ENCODE results near the gene RPEL1. TPM values are rescaled to one million over a fixed set of nuclear protein-coding genes. Genes with fewer than 3 reads are reported as not detected.
A peak's percentile ranks its signal among the peaks of the same experiment; 100 is the strongest.

Gene RPEL1
- total and polyA plus RNA-seq, 2 of the 8 experiments (the other 6 are each of a cell fraction or from before 2014, with no cell fraction given): 0.12 TPM; not detected in 1

- H2AFZ ChIP-seq (ENCODE audit: low read length): no peak overlapping the region
- peak overlapping the region; percentile 32 for H3K4ac ChIP-seq (replicated peaks; ENCODE audit: insufficient read length, low read depth, low read length)
- H4K5ac ChIP-seq (ENCODE audit: insufficient read length, low read depth, low read length): no peak overlapping the region
- H3K79me2 ChIP-seq (ENCODE audit: control insufficient read depth in 1 of 2, insufficient read depth in 2 of 2, low read length in 2 of 2): no peaks in the 10 kb centered on the region
- H3K9ac ChIP-seq (replicated peaks in 1 of 4; ENCODE audit: extremely low read depth in 1 of 4, low read depth in 3 of 4, low read length in 3 of 4): no peak overlapping the region
- no peak overlapping the region; the same call in 1 of the 2 replicates for H2AK5ac ChIP-seq (ENCODE audit: low read depth, low read length)
- H2BK20ac ChIP-seq (ENCODE audit: low read length): no peak overlapping the region; the same call in 1 of the 2 replicates
- DNase-seq (ENCODE audit: low read depth in 1 of 2, low spot score in 2 of 2) (no peak), FAIRE-seq (no peak)
- H3K18ac ChIP-seq (ENCODE audit: extremely low read depth, low read length): no peak overlapping the region
- CTCF ChIA-PET (ENCODE audit: partially characterized antibody): interaction anchor here (0.8 kb wide), 1 partner anchor 37 kb away, joined by 3 read pairs; no protein-coding TSS in a partner anchor
- H4K91ac ChIP-seq (replicated peaks; ENCODE audit: insufficient read length, low read length): peak overlapping the region; percentile 52
- H3K4me1 ChIP-seq (replicated peaks in 1 of 4; ENCODE audit: control insufficient read depth in 3 of 4, insufficient read depth in 4 of 4, low read length in 3 of 4): peaks cover 3 to 19% (median 9%) of the 10 kb centered on the region in 4 experiments; a peak in 5 of 7 replicates
- H2BK5ac ChIP-seq (ENCODE audit: low read depth, low read length): peak overlapping the region; percentile 26; the same call in 1 of the 2 replicates
- peak overlapping the region; percentile 47 for H2BK120ac ChIP-seq (replicated peaks; ENCODE audit: low read depth, low read length)
- no peaks in the 10 kb centered on the region for H3K36me3 ChIP-seq (ENCODE audit: control insufficient read depth in 2 of 4, insufficient read depth in 4 of 4, low read length in 3 of 4)
- H3K23ac ChIP-seq (ENCODE audit: insufficient read length): no peak overlapping the region
- no peak overlapping the region for H2BK15ac ChIP-seq (ENCODE audit: low read length)
- H3K14ac ChIP-seq (ENCODE audit: insufficient read length): no peak overlapping the region
- peaks cover 0 to 5% of the 10 kb centered on the region in 2 experiments; a peak in 3 of 4 replicates for H3K9me3 ChIP-seq (ENCODE audit: insufficient read depth in 2 of 2, low read depth in 1 of 2, low read length in 1 of 2)
- H3K79me1 ChIP-seq (ENCODE audit: low read depth, low read length): no peaks in the 10 kb centered on the region
- H4K20me1 ChIP-seq (replicated peaks in 1 of 2; ENCODE audit: control insufficient read depth in 1 of 2, insufficient read depth in 2 of 2, low read length in 2 of 2): no peaks in the 10 kb centered on the region
- no peaks in the 10 kb centered on the region for H3K23me2 ChIP-seq (ENCODE audit: low read depth, low read length)
- no peak overlapping the region for H4K8ac ChIP-seq (ENCODE audit: extremely low read depth, insufficient read depth, low read length)
- no peak overlapping the region for H3K56ac ChIP-seq (replicated peaks; ENCODE audit: insufficient read length, low read depth, low read length)
- 98% methylated on average over 7 of the region's 7 CpGs; no CpG with 5 or more reads in 1 of the 2 experiments for WGBS, 2 experiments (ENCODE audit: extremely low coverage in 1 of 2, insufficient coverage in 1 of 2, insufficient read length in 1 of 2, insufficient replicate concordance in 2 of 2, low coverage in 1 of 2, low lambda C conversion rate in 2 of 2, missing lambda C conversion rate in 1 of 2)
- H3K27me3 ChIP-seq (replicated peaks in 1 of 4; ENCODE audit: control insufficient read depth in 3 of 4, extremely low read depth in 1 of 4, insufficient read depth in 3 of 4, low read length in 3 of 4): no peaks in the 10 kb centered on the region
- no peak overlapping the region for H3K4me2 ChIP-seq (ENCODE audit: insufficient read depth in 1 of 2, low read depth in 2 of 2, low read length in 2 of 2)
- H3K4me3 ChIP-seq (ENCODE audit: extremely low read depth in 1 of 4, insufficient read depth in 2 of 4, low read depth in 3 of 4, low read length in 4 of 4): no peak overlapping the region
- POLR2A ChIA-PET (ENCODE audit: partially characterized antibody): interaction anchor here (1.7 kb wide), 1 partner anchor 9 kb away, joined by 7 read pairs; the partner anchor contains the start of gene NT5C2
- H2BK12ac ChIP-seq (ENCODE audit: low read depth, low read length): peak overlapping the region; percentile 2; the same call in 1 of the 2 replicates
- H3K27ac ChIP-seq (ENCODE audit: low read depth, low read length): no peak overlapping the region
- TF ChIP-seq, protein P1, sequence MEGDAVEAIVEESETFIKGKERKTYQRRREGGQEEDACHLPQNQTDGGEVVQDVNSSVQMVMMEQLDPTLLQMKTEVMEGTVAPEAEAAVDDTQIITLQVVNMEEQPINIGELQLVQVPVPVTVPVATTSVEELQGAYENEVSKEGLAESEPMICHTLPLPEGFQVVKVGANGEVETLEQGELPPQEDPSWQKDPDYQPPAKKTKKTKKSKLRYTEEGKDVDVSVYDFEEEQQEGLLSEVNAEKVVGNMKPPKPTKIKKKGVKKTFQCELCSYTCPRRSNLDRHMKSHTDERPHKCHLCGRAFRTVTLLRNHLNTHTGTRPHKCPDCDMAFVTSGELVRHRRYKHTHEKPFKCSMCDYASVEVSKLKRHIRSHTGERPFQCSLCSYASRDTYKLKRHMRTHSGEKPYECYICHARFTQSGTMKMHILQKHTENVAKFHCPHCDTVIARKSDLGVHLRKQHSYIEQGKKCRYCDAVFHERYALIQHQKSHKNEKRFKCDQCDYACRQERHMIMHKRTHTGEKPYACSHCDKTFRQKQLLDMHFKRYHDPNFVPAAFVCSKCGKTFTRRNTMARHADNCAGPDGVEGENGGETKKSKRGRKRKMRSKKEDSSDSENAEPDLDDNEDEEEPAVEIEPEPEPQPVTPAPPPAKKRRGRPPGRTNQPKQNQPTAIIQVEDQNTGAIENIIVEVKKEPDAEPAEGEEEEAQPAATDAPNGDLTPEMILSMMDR (IDR thresholded peaks at IDR 0.05; ENCODE audit: control extremely low read depth in 1 of 3, insufficient read depth in 1 of 3, low read depth in 1 of 3, low read length in 3 of 3): no peak
- TF ChIP-seq CEBPB (IDR thresholded peaks at IDR 0.05; ENCODE audit: low read depth, low read length): no peak
- no peak for TF ChIP-seq EGR1 (IDR thresholded peaks at IDR 0.05; ENCODE audit: borderline replicate concordance, low read depth, low read length)
- TF ChIP-seq NANOG (IDR thresholded peaks at IDR 0.05; ENCODE audit: insufficient read depth, low read depth, low read length, poor library complexity, severe bottlenecking): no peak
- TF ChIP-seq SUZ12 (IDR thresholded peaks at IDR 0.05; ENCODE audit: low read length): no peak
- no peak for TF ChIP-seq SIX5 (IDR thresholded peaks at IDR 0.05; ENCODE audit: low read depth, low read length)
- no peak for TF ChIP-seq ZNF274 (IDR thresholded peaks at IDR 0.05; ENCODE audit: borderline replicate concordance, extremely low read depth, low read length)
- no peak for TF ChIP-seq USF2 (IDR thresholded peaks at IDR 0.05; ENCODE audit: low read length)
- no peak for TF ChIP-seq CHD1 (IDR thresholded peaks at IDR 0.05; ENCODE audit: low read depth, low read length)
- TF ChIP-seq KDM4A (IDR thresholded peaks at IDR 0.05; ENCODE audit: low read depth, low read length, severe bottlenecking): no peak
Observed at GRCh38 chr10:103202319-103202718, 43.4 kb upstream of the RPEL1 start.
